ENCODE measurements around the gene ZNF750. TPM values are rescaled to one million over a fixed set of nuclear protein-coding genes. Genes with fewer than 3 reads are reported as not detected.
A peak's percentile ranks its signal among the peaks of the same experiment; 100 is the strongest.

ZNF750 gene
- total RNA-seq, 2 donors from 2014 or later = not detected

DNA sequence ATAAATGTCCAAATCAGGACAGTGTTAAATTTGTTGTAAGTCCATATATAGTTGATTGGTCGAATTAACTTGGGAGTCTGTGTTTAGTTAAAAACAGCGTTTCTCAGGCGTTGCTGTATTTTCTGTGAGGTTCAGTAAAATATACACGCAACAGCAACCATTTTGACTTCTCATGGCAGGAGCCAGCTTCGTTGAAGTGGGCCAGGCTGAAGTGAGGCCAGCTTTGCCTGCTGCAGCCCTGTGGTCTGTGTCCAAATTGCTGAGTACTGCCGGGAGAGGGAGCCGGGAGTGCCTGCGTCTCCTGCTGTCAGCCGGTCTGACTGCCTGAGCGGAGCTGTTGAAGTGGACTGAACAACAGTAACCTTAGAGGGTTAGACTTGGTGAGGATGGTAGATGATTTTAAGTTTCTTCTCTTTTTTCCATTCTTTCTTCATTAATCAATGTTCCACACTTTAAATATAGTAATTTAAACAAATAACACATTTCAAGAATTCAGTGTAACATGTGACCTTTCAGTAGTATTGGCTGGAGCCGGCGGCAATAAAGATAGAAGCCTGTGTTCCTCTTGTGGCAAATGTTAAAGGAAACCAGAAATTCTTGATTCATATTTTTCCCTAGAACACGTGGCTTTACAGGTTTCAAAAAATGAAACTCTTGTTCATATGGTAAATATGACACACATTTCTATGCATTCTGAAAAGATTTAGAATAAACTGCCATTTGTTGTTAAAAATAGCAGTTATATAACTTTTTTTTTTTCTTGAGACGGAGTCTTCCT, 37.0 kb upstream of the ZNF750 start:
- H3K27ac ChIP-seq = peak overlapping the region; percentile 2 to 76 (median 66)
- 13 to 15% methylated on average over 14 of the region's 14 CpGs for WGBS, 2 donors
- TF ChIP-seq, protein P1, sequence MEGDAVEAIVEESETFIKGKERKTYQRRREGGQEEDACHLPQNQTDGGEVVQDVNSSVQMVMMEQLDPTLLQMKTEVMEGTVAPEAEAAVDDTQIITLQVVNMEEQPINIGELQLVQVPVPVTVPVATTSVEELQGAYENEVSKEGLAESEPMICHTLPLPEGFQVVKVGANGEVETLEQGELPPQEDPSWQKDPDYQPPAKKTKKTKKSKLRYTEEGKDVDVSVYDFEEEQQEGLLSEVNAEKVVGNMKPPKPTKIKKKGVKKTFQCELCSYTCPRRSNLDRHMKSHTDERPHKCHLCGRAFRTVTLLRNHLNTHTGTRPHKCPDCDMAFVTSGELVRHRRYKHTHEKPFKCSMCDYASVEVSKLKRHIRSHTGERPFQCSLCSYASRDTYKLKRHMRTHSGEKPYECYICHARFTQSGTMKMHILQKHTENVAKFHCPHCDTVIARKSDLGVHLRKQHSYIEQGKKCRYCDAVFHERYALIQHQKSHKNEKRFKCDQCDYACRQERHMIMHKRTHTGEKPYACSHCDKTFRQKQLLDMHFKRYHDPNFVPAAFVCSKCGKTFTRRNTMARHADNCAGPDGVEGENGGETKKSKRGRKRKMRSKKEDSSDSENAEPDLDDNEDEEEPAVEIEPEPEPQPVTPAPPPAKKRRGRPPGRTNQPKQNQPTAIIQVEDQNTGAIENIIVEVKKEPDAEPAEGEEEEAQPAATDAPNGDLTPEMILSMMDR (IDR thresholded peaks at IDR 0.05) = peak; percentile 30 to 87 (median 84)
- peak in 1 of 3 donors; percentile 31 for TF ChIP-seq POLR2A (IDR thresholded peaks at IDR 0.05)
- no peak overlapping the region for H3K4me3 ChIP-seq
- H3K9me3 ChIP-seq = no peaks in the 10 kb centered on the region
- DNase-seq (peak; percentile 81 to 92 (median 92)), ATAC-seq (peak; percentile 96)
- no peaks in the 10 kb centered on the region for H3K36me3 ChIP-seq (replicated peaks in 1 of 2; ENCODE audit: insufficient read depth in 1 of 2, low read depth in 2 of 2)
- no peaks in the 10 kb centered on the region for H3K27me3 ChIP-seq
- peaks cover 20% of the 10 kb centered on the region for H3K4me1 ChIP-seq
- intact Hi-C loops (cut with DNase I) = no loop called here

GRCh38 chr17:82876149-82876548, 36.3 kb upstream of the ZNF750 start:
- intact Hi-C loops (cut with DNase I) = no loop called here
- DNase-seq = no peak
- no peak for ATAC-seq
- Histone ChIP-seq H3K27ac (peak overlapping the region in 3 of 4 donors; percentile 66 to 76 (median 67)), H3K27me3 (no peaks in the 10 kb centered on the region), H3K4me1 (peaks cover 14% of the 10 kb centered on the region), H3K4me3 (no peak overlapping the region), H3K9me3 (no peaks in the 10 kb centered on the region), H3K36me3 (replicated peaks in 1 of 2; ENCODE audit: insufficient read depth in 1 of 2, low read depth in 2 of 2) (no peaks in the 10 kb centered on the region)
- WGBS, 2 donors = 62 to 78% methylated on average over 17 to 18 of the region's 18 CpGs
- no peak for TF ChIP-seq POLR2A (IDR thresholded peaks at IDR 0.05)
- TF ChIP-seq, protein P1 (IDR thresholded peaks at IDR 0.05) = no peak

DNA sequence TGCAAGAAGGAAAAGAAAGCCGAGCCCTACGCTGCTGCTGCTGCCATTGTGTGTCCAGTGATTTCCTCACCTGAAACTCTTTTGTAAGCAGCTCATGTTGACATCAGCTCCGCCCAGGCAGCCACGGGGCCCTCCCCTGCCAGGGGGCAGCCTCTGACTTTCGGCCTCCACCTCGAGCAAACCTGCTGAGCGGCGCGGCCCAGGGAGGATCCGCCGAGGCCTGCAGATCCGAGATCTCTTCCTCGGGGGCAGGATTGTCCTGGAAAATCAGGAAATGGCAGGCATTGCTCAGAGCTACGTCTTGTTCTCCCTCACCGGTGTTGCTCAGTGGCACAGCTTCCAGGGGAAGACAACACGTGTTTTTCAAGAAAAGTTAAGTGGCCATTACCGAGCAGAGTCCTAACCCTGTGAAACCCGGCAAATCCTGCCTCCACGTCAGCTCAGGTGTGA, 35.6 kb upstream of the ZNF750 start:
- peak overlapping the region in 1 of 4 donors; percentile 76 for H3K27ac ChIP-seq
- DNase-seq = no peak
- no peaks in the 10 kb centered on the region for H3K27me3 ChIP-seq
- ATAC-seq = no peak
- TF ChIP-seq, protein P1 (IDR thresholded peaks at IDR 0.05) = no peak
- no peak for TF ChIP-seq POLR2A (IDR thresholded peaks at IDR 0.05)
- WGBS, 2 donors = 74 to 79% methylated on average over 14 to 18 of the region's 19 CpGs
- H3K36me3 ChIP-seq (replicated peaks in 1 of 2; ENCODE audit: insufficient read depth in 1 of 2, low read depth in 2 of 2) = peaks cover 0 to 2% of the 10 kb centered on the region in 2 donors
- intact Hi-C loops (cut with DNase I) = no loop called here
- no peak overlapping the region for H3K4me3 ChIP-seq
- H3K9me3 ChIP-seq = no peaks in the 10 kb centered on the region
- peaks cover 14% of the 10 kb centered on the region for H3K4me1 ChIP-seq

GRCh38 chr17:82874011-82874835, 34.4 kb upstream of the ZNF750 start:
- no peak for ATAC-seq
- TF ChIP-seq, protein P1 (IDR thresholded peaks at IDR 0.05) = no peak
- TF ChIP-seq POLR2A (IDR thresholded peaks at IDR 0.05) = no peak
- no peak overlapping the region for H3K27ac ChIP-seq

More at GRCh38 chr17:82874011-82874835, 34.4 kb upstream of the ZNF750 start:
- no peak overlapping the region for H3K4me3 ChIP-seq
- no peaks in the 10 kb centered on the region for H3K27me3 ChIP-seq
- H3K9me3 ChIP-seq = no peaks in the 10 kb centered on the region
- peaks cover 14% of the 10 kb centered on the region for H3K4me1 ChIP-seq
- peaks cover 0 to 4% of the 10 kb centered on the region in 2 donors for H3K36me3 ChIP-seq (replicated peaks in 1 of 2; ENCODE audit: insufficient read depth in 1 of 2, low read depth in 2 of 2)
- intact Hi-C loops (cut with DNase I) = loop anchor here (5.0 kb wide), 1 partner anchor 43 kb away; no protein-coding TSS in a partner anchor
- WGBS, 2 donors = 89 to 97% methylated on average over 12 to 32 of the region's 34 CpGs
- DNase-seq = no peak
